Ovary (tissue), 9 donors: ENCODE data around the gene PIK3R5. TPM values are rescaled to one million over a fixed set of nuclear protein-coding genes. Genes with fewer than 3 reads are reported as not detected.

ENCODE experiments used
- DNase-seq, 5 donors: peaks; one replicate each; pipeline ENCODE4 v3.0.0-alpha.2; 2019 to 2020
- H3K27ac ChIP-seq, 2 donors: fragments of 200-600 bp; one replicate each; pipeline versions ENCODE4 v1.5.1 to v1.8.0; 2019 to 2022
- H3K27me3 ChIP-seq: fragments of 200-600 bp; one replicate; pipeline ENCODE4 v1.8.0; 2022
- H3K36me3 ChIP-seq: fragments of 200-600 bp; sonication (generic); one replicate; pipeline ENCODE4 v1.5.1; 2019
- H3K4me1 ChIP-seq: one replicate; pipeline ENCODE4 v1.8.1; 2013; ENCODE audit warnings: mild to moderate bottlenecking, moderate library complexity; ENCODE audit not compliant: insufficient read depth
- H3K4me3 ChIP-seq: fragments of 200-600 bp; sonication (generic); one replicate; pipeline ENCODE4 v1.5.1; 2017
- H3K9me3 ChIP-seq, 2 donors: fragments of 200-600 bp in 1 of 2; sonication (generic) in 1 of 2; one replicate each; pipeline versions ENCODE4 v1.5.1 to v1.8.1; 2013 to 2019; ENCODE audit warnings: mild to moderate bottlenecking in 1 of 2, moderate library complexity in 1 of 2
- CTCF ChIP-seq, 3 donors: fragments of 450-650 bp in 2 of 3; fragments of 200-600 bp in 1 of 3; IDR thresholded peaks; one replicate each; pipeline versions ENCODE4 v1.5.1 to v1.8.0; 2016 to 2022; ENCODE audit warnings: antibody characterized with exemption in 3 of 3, mild to moderate bottlenecking in 1 of 3
- EP300 ChIP-seq: sonication (generic); formaldehyde crosslinking; IDR thresholded peaks from one replicate; pipeline ENCODE4 v1.6.1; 2017; ENCODE audit warnings: antibody characterized with exemption
- POLR2A ChIP-seq: fragments of 450-650 bp; IDR thresholded peaks from one replicate; pipeline ENCODE4 v1.6.1; 2017; ENCODE audit warnings: antibody characterized with exemption, mild to moderate bottlenecking, moderate library complexity
- WGBS, 3 donors: extraction: QIAGEN DNeasy Blood & Tissue Kit in 1 of 3; methylation state at CpG; one replicate each; pipeline versions ENCODE4 v1.1.5 to v1.1.7; 2013 to 2017; 5-methylcytosine and 5-hydroxymethylcytosine counted together
- intact Hi-C, 4 donors: fragments of 100-400 bp; cut with DNase I; formaldehyde crosslinking; loops; one replicate each; pipeline versions ENCODE4 v1.11.0 to v1.15.1; 2022 to 2023
- polyA plus RNA-seq, 2 donors: library from polyadenylated mRNA; stranded (reverse); fragments of 200-250 nt in 1 of 2; fragments of 350-450 nt in 1 of 2; fragmentation: Illumina TruSeq in 1 of 2; extraction: RNeasy Lipid Tissue Mini Kit (QIAGEN cat#74804) in 1 of 2; gene quantifications; one replicate each; pipeline ENCODE4 v1.2.3, GENCODE V29; 2013 to 2014
- total RNA-seq, 7 donors: library from RNA; depleted of rRNA in 2 of 7; stranded (reverse); fragments of >200 nt in 2 of 7; fragmentation: NEBNext Ultra II Directional in 3 of 7; extraction: Animal tissue kit (Norgen Biotek cat#: 25700) in 3 of 7; gene quantifications; one replicate each; pipeline versions ENCODE4 v1.1.0 to v1.2.4, GENCODE V29; 2016 to 2023
- donor health status: DM: no; HTN: no; CAD: no; lungs with moderate emphysema.
- donor health status: DM: no; HTN: no; CAD: no.
- donor health status: Bipolar disorder and iron deficiency.
- donor health status: DM: yes; HTN: yes; CAD: no.
- donor health status: DM: no; HTN: no; CAD: no.
- donor health status: DM: yes; HTN: yes; CAD: no.

PIK3R5 gene
- total and polyA plus RNA-seq, 9 donors: 0.86 to 8.9 (median 3.7) TPM

GRCh38 chr17:8898126-8898525, 67.4 kb downstream of the PIK3R5 start:
- TF ChIP-seq CTCF (IDR thresholded peaks at IDR 0.05) (no peak), EP300 (no peak), POLR2A (no peak)
- no peaks in the 10 kb centered on the region for H3K27me3 ChIP-seq
- H3K36me3 ChIP-seq: no peaks in the 10 kb centered on the region
- WGBS, 3 donors: 73 to 80% (median 76%) methylated on average over 2 of the region's 2 CpGs
- no peaks in the 10 kb centered on the region for H3K4me1 ChIP-seq
- intact Hi-C loops: no loop called here
- no peaks in the 10 kb centered on the region for H3K9me3 ChIP-seq
- DNase-seq: no peak
- H3K4me3 ChIP-seq: no peak overlapping the region
- H3K27ac ChIP-seq: no peak overlapping the region

GRCh38 chr17:8896641-8897635, 68.6 kb downstream of the PIK3R5 start:
- Histone ChIP-seq H3K9me3 (no peaks in the 10 kb centered on the region), H3K27ac (no peak overlapping the region), H3K36me3 (no peaks in the 10 kb centered on the region), H3K4me1 (no peaks in the 10 kb centered on the region), H3K27me3 (no peaks in the 10 kb centered on the region), H3K4me3 (no peak overlapping the region)
- DNase-seq: no peak
- intact Hi-C loops: no loop called here
- no peak for TF ChIP-seq CTCF (IDR thresholded peaks at IDR 0.05)
- TF ChIP-seq EP300: no peak
- no peak for TF ChIP-seq POLR2A
- WGBS, 3 donors: 71 to 78% (median 76%) methylated on average over 12 of the region's 12 CpGs

GRCh38 chr17:8896087-8896486, 69.4 kb downstream of the PIK3R5 start:
- Histone ChIP-seq H3K4me1 (no peaks in the 10 kb centered on the region), H3K36me3 (no peaks in the 10 kb centered on the region), H3K4me3 (no peak overlapping the region), H3K27me3 (no peaks in the 10 kb centered on the region), H3K27ac (no peak overlapping the region), H3K9me3 (no peaks in the 10 kb centered on the region)
- intact Hi-C loops: no loop called here
- 60 to 62% (median 62%) methylated on average over 3 of the region's 3 CpGs for WGBS, 3 donors
- no peak for DNase-seq
- TF ChIP-seq CTCF (IDR thresholded peaks at IDR 0.05): no peak

- no peaks in the 10 kb centered on the region for H3K9me3 ChIP-seq
- no peaks in the 10 kb centered on the region for H3K4me1 ChIP-seq
- no peak for TF ChIP-seq EP300
- TF ChIP-seq CTCF (IDR thresholded peaks at IDR 0.05): no peak
- TF ChIP-seq POLR2A: no peak
- 36 to 40% (median 36%) methylated on average over 24 of the region's 24 CpGs for WGBS, 3 donors
- H3K36me3 ChIP-seq: no peaks in the 10 kb centered on the region
- no peaks in the 10 kb centered on the region for H3K27me3 ChIP-seq
- DNase-seq: no peak
- intact Hi-C loops: no loop called here
- H3K4me3 ChIP-seq: no peak overlapping the region
- no peak overlapping the region for H3K27ac ChIP-seq
These were observed 70.6 kb downstream of the PIK3R5 start for GRCh38 chr17:8894673-8895578.
